Tibial nerve (tissue), 3 donors: ENCODE data around the gene MAPKAPK2.

ENCODE experiments used
- POLR2A ChIP-seq, 2 donors: fragments of 450-650 bp; IDR thresholded peaks; one replicate each; pipeline ENCODE4 v1.6.1; 2017; ENCODE audit warnings: antibody characterized with exemption in 2 of 2, mild to moderate bottlenecking in 2 of 2, moderate library complexity in 2 of 2
- TF ChIP-seq, protein P1 (sequence below), 5 experiments: fragments of 200-600 bp in 3 of 5; fragments of 450-650 bp in 2 of 5; sonication (generic) in 3 of 5; IDR thresholded peaks; one replicate each; pipeline ENCODE4 v1.5.1; 2016 to 2019; ENCODE audit warnings: antibody characterized with exemption in 5 of 5, mild to moderate bottlenecking in 3 of 5, moderate library complexity in 2 of 5

GRCh38 chr1:206735553-206736031, 50.9 kb downstream of the MAPKAPK2 start:
- TF ChIP-seq, protein P1, sequence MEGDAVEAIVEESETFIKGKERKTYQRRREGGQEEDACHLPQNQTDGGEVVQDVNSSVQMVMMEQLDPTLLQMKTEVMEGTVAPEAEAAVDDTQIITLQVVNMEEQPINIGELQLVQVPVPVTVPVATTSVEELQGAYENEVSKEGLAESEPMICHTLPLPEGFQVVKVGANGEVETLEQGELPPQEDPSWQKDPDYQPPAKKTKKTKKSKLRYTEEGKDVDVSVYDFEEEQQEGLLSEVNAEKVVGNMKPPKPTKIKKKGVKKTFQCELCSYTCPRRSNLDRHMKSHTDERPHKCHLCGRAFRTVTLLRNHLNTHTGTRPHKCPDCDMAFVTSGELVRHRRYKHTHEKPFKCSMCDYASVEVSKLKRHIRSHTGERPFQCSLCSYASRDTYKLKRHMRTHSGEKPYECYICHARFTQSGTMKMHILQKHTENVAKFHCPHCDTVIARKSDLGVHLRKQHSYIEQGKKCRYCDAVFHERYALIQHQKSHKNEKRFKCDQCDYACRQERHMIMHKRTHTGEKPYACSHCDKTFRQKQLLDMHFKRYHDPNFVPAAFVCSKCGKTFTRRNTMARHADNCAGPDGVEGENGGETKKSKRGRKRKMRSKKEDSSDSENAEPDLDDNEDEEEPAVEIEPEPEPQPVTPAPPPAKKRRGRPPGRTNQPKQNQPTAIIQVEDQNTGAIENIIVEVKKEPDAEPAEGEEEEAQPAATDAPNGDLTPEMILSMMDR (IDR thresholded peaks at IDR 0.05), result no peak
- no peak for TF ChIP-seq POLR2A (IDR thresholded peaks at IDR 0.05)
